ENCODE measurements around the gene WAPL. TPM values are rescaled to one million over a fixed set of nuclear protein-coding genes. Genes with fewer than 3 reads are reported as not detected.
"Not testable (repeated sequence)": the region's sequence is repeated elsewhere in the genome, so short reads cannot be mapped to it uniquely, and the experiment has no call there.

Gene WAPL
- total and polyA plus RNA-seq, 2 of the 8 experiments (the other 6 are each of a cell fraction or from before 2014, with no cell fraction given) = 12.8 to 48.1 TPM

GRCh38 chr10:86389441-86390193 lies 132.0 kb downstream of the WAPL start (continued):
- no peak for TF ChIP-seq SRF (IDR thresholded peaks at IDR 0.05; ENCODE audit: low read depth, low read length)

GRCh38 chr10:86389109-86389440 lies 132.5 kb downstream of the WAPL start:
- Histone ChIP-seq H2BK15ac (ENCODE audit: low read length) (peak overlapping the region; percentile 99; the same call in 1 of the 2 replicates), H3K27me3 (replicated peaks in 1 of 4; ENCODE audit: control insufficient read depth in 3 of 4, extremely low read depth in 1 of 4, insufficient read depth in 3 of 4, low read length in 3 of 4) (peaks cover 0 to 15% (median 11%) of the 10 kb centered on the region in 4 experiments; a peak in 4 of 7 replicates), H2BK12ac (ENCODE audit: low read depth, low read length) (0 out of 2 replicates have a peak overlapping the region, but pooled peaks have one; percentile 33), H3K4me1 (replicated peaks in 1 of 4; ENCODE audit: control insufficient read depth in 3 of 4, insufficient read depth in 4 of 4, low read length in 3 of 4) (peaks cover 0 to 16% (median 5%) of the 10 kb centered on the region in 4 experiments; a peak in 5 of 7 replicates), H3K4me3 (ENCODE audit: extremely low read depth in 1 of 4, insufficient read depth in 2 of 4, low read depth in 3 of 4, low read length in 4 of 4) (peak overlapping the region; percentile 48 to 75 (median 58); a peak in 6 of 8 replicates), H3K4me2 (ENCODE audit: insufficient read depth in 1 of 2, low read depth in 2 of 2, low read length in 2 of 2) (peak overlapping the region; percentile 50 to 73), H2AFZ (ENCODE audit: low read length) (0 out of 2 replicates have a peak overlapping the region, but pooled peaks have one; percentile 37), H3K18ac (ENCODE audit: extremely low read depth, low read length) (peak overlapping the region; percentile 68)
- not testable (repeated sequence) for FAIRE-seq; H4K20me1 ChIP-seq (replicated peaks in 1 of 2; ENCODE audit: control insufficient read depth in 1 of 2, insufficient read depth in 2 of 2, low read length in 2 of 2); H4K5ac ChIP-seq (ENCODE audit: insufficient read length, low read depth, low read length); H4K8ac ChIP-seq (ENCODE audit: extremely low read depth, insufficient read depth, low read length); H3K27ac ChIP-seq (ENCODE audit: low read depth, low read length); H3K4ac ChIP-seq (replicated peaks; ENCODE audit: insufficient read length, low read depth, low read length); H2BK5ac ChIP-seq (ENCODE audit: low read depth, low read length); H2BK120ac ChIP-seq (replicated peaks; ENCODE audit: low read depth, low read length); H3K36me3 ChIP-seq (ENCODE audit: control insufficient read depth in 2 of 4, insufficient read depth in 4 of 4, low read length in 3 of 4); H3K14ac ChIP-seq (ENCODE audit: insufficient read length); H2BK20ac ChIP-seq (ENCODE audit: low read length); H3K9me3 ChIP-seq (ENCODE audit: insufficient read depth in 2 of 2, low read depth in 1 of 2, low read length in 1 of 2); H3K23ac ChIP-seq (ENCODE audit: insufficient read length); H2AK5ac ChIP-seq (ENCODE audit: low read depth, low read length); H3K79me1 ChIP-seq (ENCODE audit: low read depth, low read length); H3K9ac ChIP-seq (replicated peaks in 1 of 4; ENCODE audit: extremely low read depth in 1 of 4, low read depth in 3 of 4, low read length in 3 of 4); H3K23me2 ChIP-seq (ENCODE audit: low read depth, low read length); H3K79me2 ChIP-seq (ENCODE audit: control insufficient read depth in 1 of 2, insufficient read depth in 2 of 2, low read length in 2 of 2); H3K56ac ChIP-seq (replicated peaks; ENCODE audit: insufficient read length, low read depth, low read length); H4K91ac ChIP-seq (replicated peaks; ENCODE audit: insufficient read length, low read length)
- ChIA-PET POLR2A (ENCODE audit: partially characterized antibody) (interaction anchor here (0.7 to 3.3 kb wide), 10 partner anchors 8 to 323 kb away, joined by 3 to 30 read pairs (median 4); no protein-coding TSS in a partner anchor), CTCF (ENCODE audit: partially characterized antibody) (interaction anchor here (0.6 to 9.2 kb wide), 11 partner anchors 9 to 1852 kb away, joined by 3 to 54 read pairs (median 5); no protein-coding TSS in a partner anchor)
- DNase-seq (ENCODE audit: low read depth in 1 of 2, low spot score in 2 of 2) = peak in 1 of 2 experiments; percentile 52
- WGBS, 2 experiments (ENCODE audit: extremely low coverage in 1 of 2, insufficient coverage in 1 of 2, insufficient read length in 1 of 2, insufficient replicate concordance in 2 of 2, low coverage in 1 of 2, low lambda C conversion rate in 2 of 2, missing lambda C conversion rate in 1 of 2) = 74% methylated on average over 9 of the region's 12 CpGs; no CpG with 5 or more reads in 1 of the 2 experiments

All from H1 (cell line).